ENCODE data around the gene TBCEL.
"Not testable (repeated sequence)": the region's sequence is repeated elsewhere in the genome, so short reads cannot be mapped to it uniquely, and the experiment has no call there.

The TBCEL gene

DNA sequence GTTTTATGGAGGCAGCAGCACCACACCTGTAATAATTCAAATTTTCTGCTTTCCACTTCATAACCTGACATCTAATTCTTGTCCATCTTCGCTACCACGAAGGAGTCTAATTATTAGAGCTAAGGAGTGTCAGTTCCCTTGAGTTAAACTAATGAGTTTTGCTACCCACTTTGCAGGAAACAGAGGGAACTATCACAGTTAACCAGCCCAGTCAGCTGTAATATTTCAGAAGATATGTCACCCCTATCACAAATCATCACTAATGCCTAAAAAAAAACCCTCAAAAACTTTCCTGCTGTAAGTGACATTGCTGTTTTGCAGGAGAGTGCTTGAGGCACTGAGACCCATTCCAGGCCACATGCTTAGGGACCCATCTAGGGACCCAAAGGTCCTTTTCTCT is 85.6 kb downstream of the TBCEL start:
- no peak for DNase-seq

DNA sequence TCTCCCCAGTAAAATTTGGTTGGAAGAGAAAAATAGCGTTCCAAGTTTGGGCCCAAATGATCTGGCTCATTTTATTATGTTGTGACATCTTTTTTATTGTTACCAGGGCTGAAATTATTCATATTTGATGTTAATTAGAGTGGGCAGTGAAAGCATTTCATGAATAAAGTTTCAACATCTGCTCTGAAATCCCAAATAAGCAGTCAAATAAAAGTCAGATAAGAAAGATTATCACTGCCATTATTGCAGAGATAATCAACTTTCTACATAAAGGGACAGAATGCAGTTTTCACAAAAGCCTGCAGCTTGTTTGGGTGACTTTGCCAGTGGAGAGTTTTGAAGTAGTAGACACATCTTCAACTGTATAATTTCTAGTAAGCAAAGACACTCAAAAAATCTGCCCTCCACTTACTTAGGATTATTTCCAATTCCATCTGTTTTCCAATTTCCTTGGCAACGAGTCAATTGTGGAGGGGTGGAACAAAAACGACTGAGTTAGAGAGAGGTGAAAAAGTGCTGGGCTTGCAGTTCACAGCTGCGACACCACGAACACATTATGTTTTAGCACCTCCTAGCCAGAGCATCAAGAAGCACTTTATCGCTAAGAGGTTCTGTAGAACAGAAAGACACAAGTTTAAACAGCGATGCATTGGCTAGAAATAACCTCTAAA is 86.1 kb downstream of the TBCEL start:
- no peak for DNase-seq

DNA sequence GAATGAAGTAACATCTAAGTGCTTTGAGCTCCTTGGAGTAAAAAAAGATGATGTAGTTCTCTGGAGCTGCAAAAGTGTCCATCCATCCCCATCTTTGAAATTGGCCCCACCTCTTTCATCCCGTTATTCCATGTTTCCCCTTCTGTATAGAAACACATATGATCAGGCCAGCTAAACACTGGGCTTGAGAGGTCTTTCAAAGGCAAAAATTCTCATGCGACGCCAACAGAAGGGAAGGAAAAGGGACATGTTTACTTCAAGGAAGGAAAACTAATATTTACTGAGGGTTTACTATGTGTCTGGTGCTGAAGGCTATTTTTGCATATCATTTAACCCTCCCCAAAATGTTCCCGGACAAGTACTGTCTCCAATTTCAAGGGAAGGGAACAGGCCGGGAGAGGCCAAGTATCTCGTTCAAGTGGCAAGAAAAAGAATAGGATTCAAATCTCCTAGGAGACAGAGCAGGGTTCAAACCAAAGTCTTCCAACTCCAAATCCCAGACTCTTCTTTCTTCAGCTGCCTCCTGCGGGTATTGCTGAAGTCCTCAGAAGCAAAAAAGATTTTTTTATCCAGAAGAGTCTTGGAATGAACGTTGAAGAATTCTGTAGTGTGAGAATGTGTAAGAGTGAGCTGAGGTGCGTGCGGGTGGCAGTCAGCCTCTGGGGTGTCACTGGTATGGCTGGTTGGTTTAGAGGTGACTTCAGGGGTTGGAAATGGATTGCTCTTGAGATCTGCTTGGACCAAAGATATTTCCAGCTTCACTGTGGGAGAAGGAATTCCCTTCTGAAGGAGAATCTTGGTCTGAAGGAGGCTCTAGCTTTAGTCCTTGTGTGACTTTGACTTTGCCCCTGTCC is 87.2 kb downstream of the TBCEL start:
- DNase-seq = no peak

DNA sequence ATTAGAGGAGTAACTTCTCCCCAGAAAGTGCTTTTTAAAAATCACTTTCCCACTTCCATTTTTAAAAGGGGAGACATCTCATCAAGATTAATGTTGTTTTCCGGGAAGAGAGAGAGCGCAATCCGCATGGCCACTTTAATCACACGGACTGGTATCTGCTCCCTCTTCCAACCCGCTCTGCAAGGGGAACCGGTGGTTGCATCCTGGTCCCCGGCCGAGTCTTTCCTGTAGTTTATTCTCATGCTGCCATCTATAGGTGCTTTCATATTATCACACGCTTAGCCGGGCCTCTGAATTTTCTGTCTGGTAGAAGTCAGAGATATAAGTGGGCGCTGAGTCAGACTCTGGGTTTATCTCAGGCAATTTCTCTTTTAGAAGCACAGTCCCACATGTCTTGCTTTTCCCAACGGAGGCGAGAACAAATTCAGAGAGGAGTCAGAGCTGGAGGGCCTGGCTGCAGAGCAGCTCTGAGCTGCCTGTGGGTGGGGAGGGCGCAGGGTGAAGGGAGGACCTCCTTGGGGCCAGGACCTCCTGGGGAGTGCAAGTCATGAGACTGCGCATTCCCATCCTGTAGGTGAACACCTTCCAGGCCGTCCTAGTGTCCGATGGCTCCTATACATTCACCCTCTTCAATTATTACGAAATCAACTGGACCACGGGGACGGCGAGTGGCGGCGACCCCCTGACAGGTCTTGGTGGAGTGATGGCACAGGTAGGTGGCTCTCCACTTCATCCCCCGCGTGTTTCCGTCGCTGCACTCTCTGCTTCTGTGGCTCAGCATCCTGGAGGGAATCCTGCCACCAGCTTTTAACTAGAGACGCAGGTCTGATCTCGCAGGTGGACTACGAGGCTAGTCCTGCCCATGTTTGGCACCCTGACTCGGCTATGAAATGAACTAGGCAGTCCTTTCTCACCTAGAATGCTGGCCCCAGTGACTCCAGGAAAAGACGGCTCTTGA is 88.9 kb downstream of the TBCEL start:
- no peak for DNase-seq

DNA sequence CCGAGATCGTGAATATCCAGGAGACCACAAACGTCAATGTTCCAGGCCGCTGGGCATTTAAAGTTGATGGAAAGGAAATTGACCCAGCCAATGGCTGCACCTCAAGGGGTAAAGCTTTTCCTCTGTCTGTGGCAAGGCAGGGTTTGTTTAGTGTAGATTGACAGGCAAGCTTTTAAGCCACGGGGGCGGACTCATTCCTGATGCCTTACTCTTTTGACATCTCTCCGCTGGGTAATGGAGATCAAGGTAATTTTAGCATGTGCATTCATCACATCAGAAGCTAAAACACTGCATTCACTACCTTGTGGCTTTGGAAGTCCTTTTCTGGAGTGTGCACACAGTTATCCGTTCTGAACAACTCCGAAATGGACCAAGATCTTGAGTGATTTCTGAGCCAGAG is 89.7 kb downstream of the TBCEL start:
- no peak for DNase-seq

DNA sequence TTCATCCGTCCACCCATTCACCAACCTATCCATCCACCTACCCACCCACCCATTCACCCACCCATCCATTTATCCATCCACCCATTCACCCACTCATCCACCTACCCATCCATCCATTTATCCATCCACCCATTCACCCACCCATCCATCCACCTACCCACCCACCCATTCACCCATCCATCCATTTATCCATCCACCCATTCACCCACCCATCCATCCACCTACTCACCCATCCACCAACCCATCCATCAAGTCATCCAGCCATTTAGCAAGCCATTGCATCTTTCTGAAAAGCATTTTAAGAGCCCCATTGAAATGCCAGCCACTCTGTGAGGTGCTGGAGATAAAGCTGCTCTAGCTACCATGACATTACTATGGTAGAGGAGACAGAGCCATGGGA is 91.1 kb downstream of the TBCEL start:
- DNase-seq = not testable (repeated sequence)

DNA sequence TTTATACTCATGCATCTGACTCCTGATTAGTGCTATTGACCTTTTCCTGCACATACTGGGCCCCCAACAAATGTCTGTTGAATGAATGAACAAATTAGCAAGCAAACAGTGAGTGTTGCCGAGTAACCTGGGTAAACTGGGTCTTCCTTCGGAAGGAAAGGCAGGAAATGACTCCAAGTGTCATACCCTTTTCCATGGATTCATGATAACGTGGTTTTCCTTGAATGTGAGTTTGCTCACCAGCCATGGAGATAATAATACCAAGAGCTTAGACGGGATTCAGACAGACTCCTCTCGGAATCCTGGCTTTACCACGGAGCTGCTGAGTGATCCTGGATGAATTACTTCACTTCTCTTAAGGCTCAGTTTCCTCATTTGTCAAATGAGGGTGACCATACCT is 93.9 kb downstream of the TBCEL start:
- DNase-seq = no peak

DNA sequence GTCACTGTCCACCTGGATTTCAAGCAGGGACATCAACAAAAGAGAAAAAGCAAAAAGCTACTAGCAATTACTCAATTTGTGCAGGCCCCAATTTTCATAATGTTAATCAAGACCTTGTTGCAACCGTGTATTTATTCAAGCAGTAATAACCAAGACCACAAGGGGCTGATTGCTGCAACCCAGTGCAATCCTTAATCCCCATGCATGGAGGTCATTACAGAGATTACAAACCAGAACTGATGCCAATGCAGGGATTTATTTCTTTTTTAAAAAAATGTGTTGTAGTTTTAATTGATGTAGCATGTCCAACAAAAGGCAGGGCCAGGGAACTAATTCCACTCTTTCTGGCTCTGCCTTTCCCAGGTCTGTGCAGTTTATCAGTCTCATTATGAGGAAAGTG is 95.5 kb downstream of the TBCEL start:
- no peak for DNase-seq

DNA sequence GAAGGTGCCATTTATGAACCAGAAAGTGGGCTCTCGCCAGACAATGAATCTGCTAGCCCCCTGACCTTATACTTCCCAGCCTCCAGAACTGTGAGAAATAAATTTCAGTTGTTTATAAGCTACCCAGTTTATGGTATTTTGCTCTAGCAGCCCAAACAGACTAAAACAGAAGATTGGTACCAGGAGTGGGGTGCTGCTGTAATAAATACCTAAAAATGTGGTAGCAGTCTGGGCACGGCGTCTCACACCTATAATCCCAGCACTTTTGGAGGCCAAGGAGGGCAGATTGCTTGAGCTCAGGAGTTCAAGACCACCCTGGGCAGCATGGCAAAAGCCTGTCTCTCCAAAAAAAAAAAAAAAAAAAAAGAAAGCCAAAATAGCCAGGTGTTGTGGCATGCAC is 98.4 kb downstream of the TBCEL start:
- DNase-seq = no peak

DNA sequence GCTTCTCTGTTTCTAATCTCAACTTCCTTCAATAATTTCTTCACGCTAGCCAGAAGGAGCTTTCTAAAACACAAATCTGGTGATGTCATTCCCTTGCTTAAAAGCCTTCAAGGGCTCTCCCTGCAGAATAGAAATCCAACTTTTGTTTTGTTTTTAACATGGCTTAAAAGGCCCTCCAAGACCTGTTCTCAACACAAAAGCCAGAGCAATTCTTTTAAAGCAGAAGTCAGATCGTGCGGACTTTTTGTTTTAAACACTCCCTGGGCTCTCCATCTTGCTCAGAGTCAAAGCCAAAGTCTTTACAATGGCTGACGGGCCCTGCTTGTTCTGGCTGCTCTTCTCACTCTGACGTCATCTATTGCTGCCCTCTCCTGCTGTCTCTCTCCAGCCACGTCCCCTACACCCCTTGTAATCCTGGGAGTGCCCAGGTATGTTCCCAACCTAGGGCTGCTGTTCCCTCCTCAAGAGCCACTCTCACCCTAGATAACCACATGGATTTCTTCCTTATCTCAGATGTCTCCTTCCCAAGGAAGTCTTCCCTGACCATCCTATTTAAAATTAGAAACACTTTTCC is 99.7 kb downstream of the TBCEL start:
- no peak for DNase-seq

DNA sequence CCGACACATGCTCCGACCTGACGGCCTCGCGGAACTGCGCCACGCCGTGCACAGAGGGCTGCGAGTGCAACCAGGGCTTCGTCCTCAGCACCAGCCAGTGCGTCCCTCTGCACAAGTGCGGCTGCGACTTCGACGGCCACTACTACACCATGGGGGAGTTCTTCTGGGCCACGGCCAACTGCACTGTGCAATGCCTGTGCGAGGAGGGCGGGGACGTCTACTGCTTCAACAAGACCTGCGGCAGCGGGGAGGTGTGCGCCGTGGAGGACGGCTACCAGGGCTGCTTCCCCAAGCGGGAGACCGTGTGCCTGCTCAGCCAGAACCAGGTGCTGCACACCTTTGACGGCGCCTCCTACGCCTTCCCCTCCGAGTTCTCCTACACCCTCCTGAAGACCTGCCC is 103.9 kb downstream of the TBCEL start:
- no peak for DNase-seq

DNA sequence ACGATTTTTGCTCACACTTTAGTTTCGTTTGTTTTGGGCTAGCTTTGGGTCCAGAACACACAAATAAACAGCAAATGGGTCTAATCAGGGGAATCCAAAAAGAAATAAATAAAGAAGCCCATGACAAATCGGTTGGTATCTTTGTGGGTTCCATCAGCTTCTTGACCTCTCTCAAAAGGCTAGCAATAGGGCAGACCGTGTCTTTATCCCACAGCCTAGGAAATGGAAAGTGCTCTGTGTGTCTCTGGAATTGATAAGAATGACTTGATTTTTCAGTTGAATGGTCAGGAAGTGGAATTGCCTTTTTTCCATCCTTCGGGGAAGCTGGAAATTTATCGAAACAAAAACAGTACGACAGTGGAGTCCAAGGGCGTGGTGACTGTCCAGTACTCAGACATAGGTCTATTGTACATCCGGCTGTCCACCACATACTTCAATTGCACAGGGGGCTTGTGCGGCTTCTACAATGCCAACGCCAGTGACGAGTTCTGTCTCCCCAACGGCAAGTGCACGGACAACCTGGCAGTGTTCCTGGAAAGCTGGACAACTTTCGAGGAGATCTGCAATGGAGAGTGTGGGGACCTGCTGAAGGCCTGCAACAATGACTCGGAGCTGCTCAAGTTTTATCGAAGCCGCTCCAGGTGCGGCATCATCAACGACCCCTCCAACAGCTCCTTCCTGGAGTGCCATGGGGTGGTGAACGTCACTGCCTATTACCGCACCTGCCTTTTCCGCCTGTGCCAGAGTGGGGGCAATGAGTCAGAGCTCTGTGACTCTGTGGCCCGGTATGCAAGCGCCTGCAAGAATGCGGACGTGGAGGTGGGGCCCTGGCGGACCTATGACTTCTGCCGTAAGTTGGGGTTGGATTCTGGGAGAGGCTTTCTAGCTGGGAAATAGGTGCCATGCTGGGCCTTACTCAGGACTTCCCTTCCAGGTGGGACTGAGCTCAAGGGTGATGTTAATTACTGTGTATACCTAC is 105.7 kb downstream of the TBCEL start:
- DNase-seq = no peak

DNA sequence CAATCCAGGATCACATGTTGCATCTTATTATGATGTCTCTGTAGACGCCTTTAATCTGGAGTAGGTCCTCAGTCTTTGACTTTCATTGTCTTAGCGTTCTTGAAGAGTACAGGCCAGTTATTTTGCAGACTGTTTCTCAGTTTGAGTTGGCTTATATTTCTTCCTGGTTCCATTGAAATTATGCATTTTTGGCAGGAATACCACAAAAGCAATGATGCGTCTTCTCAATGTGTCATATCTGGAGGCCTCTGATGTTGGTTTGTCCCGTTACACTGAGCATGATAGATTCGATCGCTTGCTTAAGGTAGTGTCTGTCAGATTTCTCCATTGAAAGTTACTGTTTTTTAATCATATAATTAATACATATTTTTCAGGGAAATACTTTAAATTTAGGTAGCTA is 107.8 kb downstream of the TBCEL start:
- DNase-seq = no peak

DNA sequence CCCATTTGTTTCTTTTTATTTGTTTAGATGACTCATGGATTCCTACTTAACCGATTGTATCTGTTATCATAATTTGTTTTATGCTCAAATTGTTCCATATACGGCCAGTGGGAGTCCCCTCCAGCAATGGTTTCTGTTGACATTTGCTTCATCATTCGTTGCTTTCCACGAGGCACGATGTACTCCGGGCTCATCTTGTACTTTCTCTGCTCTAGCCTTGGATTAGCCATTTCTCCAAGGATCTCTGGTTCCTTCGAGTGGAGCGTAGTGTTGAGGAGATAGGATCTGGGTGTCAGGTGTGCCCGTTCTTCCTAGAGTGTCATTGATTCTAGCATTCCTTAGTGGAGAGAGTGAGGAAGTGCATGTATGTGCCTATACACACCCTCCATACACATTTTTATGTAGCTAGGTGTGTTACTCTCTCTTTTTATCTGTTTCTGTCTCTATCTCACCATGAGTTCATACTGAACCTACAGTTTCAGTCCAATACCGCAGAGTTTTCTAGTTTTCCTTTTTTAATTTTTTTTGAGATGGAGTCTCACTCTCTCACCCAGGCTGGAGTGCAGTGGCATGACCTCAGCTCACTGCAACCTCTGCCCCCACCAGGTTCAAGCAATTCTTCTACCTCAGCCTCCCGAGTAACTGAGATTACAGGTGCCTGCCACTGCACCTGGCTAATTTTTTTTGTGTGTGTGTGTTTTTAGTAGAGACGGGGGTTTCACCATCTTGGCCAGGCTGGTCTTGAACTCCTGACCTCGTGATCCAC is 108.5 kb downstream of the TBCEL start:
- DNase-seq = no peak

DNA sequence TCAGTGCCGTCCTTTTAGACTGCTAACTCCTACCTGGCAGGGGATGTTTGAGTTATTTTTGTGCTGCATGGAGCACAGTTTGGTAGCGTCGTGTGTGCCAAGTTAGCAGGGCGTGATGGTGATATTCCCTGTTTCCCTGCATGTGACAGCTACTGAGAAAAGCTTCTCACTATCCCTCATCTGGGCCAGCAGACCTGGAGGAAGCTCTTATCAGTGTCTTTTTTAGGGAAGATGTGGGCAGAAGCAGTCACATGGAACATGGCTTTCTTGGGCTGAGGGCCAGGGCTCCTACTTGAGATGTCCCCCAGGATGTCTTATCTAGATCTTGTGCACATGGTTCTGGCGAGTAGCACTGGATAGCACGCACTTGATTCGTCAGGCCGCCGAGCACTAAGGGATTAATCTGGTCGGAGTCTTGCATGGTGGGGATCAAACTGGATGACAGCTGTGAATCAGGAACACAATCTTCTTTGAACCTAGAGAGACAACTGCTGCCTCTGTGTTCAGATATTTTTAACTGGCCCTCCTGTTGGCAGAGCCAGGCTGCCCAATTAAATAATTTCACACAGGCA is 110.9 kb downstream of the TBCEL start:
- no peak for DNase-seq

DNA sequence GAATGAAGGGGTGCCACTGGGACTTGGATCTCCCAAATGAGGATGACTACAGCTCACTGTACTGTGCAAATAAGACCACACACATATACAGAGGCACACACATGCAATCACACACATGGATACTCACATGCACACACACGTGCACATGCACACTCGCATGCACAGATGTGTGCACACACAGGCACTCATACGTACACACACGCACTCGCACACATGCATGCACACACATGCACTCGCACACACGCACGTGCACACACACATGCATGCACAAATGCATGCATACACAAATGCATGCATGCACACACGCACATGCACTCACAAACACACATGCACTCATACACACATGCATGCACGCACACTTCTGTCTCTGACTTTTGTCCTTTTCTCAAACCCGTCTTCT is 113.1 kb downstream of the TBCEL start:
- no peak for DNase-seq

DNA sequence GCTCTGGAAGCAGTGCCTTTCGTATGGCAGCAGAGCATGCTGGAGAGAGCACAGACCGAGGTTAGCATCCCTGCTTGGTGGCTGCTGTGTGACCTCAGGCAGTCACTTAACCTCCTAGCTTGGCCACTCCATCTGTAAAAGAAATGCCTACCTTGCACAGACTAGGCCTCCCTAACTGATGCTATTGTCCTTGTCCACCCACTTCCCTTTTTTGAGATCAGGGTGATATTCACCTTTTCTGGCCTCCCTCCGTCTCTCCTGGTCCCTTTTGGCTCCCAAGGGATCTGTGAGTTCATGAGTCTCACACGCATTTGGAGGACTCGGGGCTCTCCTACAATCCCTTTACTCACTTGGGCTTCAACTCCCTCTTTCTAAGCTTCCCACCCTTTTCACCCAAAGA is 114.4 kb downstream of the TBCEL start:
- no peak for DNase-seq

DNA sequence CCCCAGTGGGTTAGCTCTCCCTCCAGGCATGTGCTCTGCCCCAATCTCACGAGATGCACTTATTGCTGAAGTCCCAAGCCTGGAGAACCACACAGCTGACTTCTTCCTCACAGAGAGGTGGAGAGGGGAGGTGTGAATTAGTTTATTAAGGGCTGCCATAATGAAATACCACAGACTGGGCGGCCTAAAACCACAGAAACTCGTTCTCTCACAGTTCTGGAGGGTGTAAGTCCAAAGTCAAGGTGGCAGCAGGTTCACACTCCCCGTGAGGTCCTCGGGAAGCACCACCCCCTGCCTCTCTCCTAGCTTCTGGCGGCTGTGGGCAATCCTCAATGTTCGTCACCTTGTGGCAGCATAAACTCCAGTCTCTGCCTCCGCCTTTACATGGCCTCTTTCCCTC is 116.5 kb downstream of the TBCEL start:
- no peak for DNase-seq
